GM12875 (cell line): Measurements from ENCODE around the gene FMC1.
A peak's percentile ranks its signal among the peaks of the same experiment; 100 is the strongest.
"Not testable (repeated sequence)": the region's sequence is repeated elsewhere in the genome, so short reads cannot be mapped to it uniquely, and the experiment has no call there.

ENCODE experiments used
- H3K4me3 ChIP-seq: one replicate; pipeline ENCODE4 v1.5.1; 2011; ENCODE audit warnings: low read depth, low read length, control low read depth
- TF ChIP-seq, protein P1 (sequence below): IDR thresholded peaks from 2 replicates; pipeline ENCODE4 v1.5.1; 2011; ENCODE audit warnings: low read depth, mild to moderate bottlenecking, control low read depth, inconsistent platforms, low read length, moderate library complexity, borderline replicate concordance; ENCODE audit not compliant: insufficient read depth

FMC1 gene

DNA sequence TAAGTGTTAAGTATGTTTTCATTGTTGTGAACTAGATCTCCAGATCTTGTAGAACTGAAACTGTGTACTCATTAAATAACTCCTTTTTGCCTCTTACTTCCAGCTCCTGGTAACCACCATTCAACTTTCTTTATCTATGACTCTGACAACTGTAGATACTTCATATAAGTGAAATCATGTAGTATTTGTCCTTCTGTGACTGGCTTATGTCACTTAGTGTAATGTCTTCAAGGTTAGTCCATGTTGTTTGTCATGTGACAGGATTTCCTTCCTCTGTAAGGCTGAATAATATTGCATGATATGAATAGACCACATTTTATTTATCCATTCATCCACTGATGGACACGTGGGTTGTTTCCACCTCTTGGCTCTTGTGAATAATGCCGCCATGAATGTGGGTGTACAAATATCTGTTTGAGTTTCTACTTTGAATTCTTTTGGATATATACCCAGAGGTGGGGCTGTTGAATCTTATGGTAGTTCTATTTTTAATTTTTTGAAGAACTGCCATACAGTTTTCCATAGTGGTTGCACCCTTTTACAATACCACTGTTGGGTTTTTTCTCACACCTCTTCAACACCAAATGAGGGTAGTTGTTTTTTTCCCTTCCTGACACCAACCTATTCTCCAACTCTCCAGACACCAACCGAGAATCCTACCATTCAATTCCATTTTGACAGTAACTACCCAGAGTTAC is 10.7 kb upstream of the FMC1 start:
- TF ChIP-seq, protein P1, sequence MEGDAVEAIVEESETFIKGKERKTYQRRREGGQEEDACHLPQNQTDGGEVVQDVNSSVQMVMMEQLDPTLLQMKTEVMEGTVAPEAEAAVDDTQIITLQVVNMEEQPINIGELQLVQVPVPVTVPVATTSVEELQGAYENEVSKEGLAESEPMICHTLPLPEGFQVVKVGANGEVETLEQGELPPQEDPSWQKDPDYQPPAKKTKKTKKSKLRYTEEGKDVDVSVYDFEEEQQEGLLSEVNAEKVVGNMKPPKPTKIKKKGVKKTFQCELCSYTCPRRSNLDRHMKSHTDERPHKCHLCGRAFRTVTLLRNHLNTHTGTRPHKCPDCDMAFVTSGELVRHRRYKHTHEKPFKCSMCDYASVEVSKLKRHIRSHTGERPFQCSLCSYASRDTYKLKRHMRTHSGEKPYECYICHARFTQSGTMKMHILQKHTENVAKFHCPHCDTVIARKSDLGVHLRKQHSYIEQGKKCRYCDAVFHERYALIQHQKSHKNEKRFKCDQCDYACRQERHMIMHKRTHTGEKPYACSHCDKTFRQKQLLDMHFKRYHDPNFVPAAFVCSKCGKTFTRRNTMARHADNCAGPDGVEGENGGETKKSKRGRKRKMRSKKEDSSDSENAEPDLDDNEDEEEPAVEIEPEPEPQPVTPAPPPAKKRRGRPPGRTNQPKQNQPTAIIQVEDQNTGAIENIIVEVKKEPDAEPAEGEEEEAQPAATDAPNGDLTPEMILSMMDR = no peak
- H3K4me3 ChIP-seq = no peak overlapping the region

- no peak overlapping the region for H3K4me3 ChIP-seq
- TF ChIP-seq, protein P1 = no peak
Measured at GRCh38 chr7:139332697-139333359, 8.3 kb upstream of the FMC1 start.

GRCh38 chr7:139333443-139333842 is 7.7 kb upstream of the FMC1 start:
- H3K4me3 ChIP-seq = not testable (repeated sequence)

- TF ChIP-seq, protein P1 = no peak
- no peak overlapping the region for H3K4me3 ChIP-seq
Measured at GRCh38 chr7:139334399-139335150, 6.6 kb upstream of the FMC1 start.

GRCh38 chr7:139339025-139339424 is 2.1 kb upstream of the FMC1 start:
- TF ChIP-seq, protein P1 = no peak

GRCh38 chr7:139339698-139340036 is 1.5 kb upstream of the FMC1 start:
- TF ChIP-seq, protein P1 = no peak
- peak overlapping the region; percentile 38 for H3K4me3 ChIP-seq

More at GRCh38 chr7:139339025-139339424, 2.1 kb upstream of the FMC1 start:
- no peak overlapping the region for H3K4me3 ChIP-seq

DNA sequence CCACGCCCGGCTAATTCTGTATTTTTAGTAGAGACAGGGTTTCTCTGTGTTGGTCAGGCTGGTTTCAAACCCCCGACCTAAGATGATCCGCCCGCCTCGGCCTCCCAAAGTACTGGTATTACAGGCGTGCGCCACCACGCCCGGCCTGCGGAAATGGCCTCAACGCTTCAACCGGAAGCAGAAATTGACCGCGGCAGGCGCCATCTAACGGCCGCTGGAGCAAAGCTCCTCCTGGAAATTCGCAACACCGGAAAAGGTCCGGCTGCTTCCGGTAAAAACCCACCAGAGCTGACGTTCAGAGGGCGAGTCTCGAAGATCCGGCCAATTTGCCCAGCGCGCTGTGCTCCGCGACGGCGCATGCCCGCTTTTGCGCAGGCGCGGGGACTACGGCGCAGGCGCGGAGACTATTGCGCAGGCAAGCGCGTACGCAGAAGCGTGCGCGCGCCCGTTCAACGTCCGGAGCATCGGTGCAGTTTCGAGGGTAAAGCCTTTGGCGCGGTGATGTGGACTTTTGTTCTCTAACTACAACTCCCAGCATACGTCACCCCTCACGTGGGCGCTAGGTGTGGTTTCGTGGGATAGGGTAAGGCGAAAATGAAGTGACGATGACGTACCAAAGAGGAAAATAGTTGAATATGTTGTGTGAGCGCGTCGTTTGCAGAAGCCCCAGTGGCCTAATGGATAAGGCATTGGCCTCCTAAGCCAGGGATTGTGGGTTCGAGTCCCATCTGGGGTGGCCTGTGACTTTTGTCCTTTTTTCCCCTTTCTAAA is 915 bp upstream of the FMC1 start:
- peak overlapping the region; percentile 96 for H3K4me3 ChIP-seq
- TF ChIP-seq, protein P1 = peak; percentile 77
